AG09319 (cell line): ENCODE results near the gene DGKI.

Experiments
- DNase-seq: peaks from one replicate; pipeline ENCODE4 v3.0.0-alpha.2; 2010; ENCODE audit warnings: low read depth; ENCODE audit errors: extremely low read depth
- TF ChIP-seq, protein P1 (sequence below): IDR thresholded peaks from 2 replicates; pipeline ENCODE4 v1.5.1; 2011; ENCODE audit warnings: low read depth, mild to moderate bottlenecking, inconsistent platforms, low read length, moderate library complexity

The DGKI gene

DNA sequence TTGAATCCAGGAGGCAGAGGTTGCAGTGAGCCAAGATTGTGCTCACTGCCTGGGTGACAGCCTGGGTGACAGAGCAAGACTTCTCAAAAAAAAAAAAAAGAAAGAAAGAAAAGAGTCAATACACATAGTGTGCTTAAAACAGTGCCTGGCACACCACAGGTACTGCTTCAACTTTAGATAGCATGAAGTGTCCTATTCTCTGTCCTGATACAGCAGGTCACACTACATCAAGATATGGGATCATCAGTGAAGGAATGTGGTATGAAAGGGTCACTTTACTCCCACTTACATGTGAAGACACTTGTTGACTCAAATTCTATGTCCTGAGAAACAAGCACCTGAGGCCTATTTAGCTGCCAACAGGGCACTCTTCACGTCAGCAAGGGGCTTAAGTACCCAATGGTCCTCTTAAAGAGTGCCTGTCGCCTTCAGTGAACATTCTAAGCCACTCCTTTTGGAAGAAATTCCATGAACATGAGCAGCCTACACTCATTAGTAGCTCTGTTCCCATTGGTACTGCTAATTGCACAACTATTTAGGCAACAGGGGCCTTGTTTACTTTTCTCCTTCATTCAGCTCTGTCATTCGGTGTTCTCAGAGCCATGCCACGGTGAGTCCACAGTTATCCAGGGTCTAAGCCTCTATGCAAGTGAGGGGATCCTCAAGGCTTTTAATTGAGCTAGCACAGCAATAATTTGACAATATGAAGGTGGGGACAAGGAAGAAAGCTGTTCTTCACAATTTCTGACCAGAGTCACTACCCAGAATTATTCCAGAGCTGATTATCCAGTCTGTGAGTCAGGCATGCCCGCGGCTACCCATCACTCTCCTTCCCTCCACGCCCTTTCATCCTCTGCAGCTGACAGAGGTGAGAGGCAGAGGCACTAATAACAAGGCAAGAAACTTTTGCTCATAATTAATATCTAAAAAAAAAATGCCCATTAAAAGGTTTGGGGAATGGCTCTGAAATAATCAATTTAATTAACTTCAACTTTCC is 446.6 kb downstream of the DGKI start:
- no peak for DNase-seq
- TF ChIP-seq, protein P1, sequence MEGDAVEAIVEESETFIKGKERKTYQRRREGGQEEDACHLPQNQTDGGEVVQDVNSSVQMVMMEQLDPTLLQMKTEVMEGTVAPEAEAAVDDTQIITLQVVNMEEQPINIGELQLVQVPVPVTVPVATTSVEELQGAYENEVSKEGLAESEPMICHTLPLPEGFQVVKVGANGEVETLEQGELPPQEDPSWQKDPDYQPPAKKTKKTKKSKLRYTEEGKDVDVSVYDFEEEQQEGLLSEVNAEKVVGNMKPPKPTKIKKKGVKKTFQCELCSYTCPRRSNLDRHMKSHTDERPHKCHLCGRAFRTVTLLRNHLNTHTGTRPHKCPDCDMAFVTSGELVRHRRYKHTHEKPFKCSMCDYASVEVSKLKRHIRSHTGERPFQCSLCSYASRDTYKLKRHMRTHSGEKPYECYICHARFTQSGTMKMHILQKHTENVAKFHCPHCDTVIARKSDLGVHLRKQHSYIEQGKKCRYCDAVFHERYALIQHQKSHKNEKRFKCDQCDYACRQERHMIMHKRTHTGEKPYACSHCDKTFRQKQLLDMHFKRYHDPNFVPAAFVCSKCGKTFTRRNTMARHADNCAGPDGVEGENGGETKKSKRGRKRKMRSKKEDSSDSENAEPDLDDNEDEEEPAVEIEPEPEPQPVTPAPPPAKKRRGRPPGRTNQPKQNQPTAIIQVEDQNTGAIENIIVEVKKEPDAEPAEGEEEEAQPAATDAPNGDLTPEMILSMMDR, result no peak

DNA sequence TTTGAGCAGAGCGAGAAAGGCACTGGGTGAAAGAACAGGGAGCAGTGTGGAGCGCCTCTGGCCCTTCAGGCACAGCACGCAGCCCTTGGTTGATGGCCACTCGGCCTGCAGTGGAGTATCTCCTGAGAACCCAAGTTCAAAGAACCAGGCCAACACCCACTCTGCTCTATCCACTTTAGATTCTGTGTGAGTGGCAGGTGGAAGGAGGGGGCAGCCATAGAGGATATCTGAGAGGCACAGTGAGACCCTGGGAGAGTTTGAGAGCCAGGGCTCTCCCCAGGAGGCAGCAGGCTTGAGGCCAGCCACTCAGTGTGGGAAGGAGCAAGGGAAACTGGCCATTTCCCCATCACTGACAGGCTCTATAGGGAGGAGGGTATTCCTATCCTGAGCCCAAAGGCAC is 450.7 kb downstream of the DGKI start:
- TF ChIP-seq, protein P1, result no peak
- DNase-seq, result no peak

DNA sequence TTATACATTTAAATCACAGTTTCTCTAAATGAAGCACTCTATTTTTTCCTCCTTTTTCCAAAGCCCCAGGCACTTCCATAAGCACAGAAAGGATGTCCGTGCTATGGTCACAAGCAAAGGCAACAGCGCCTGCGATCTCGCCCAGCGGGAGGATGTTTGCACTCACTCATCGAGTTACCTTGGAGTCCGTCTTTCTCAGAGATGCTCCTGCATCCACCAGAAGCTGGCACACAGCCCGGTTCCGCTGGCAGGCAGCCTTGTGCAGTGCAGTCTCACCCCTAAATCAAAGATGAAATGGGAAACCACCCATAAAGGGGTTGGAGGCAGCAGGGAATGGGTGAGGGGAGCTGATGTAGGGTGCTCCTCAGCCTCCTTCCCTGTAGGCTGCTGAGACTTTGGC is 451.4 kb downstream of the DGKI start:
- TF ChIP-seq, protein P1, result no peak
- no peak for DNase-seq

- DNase-seq, result no peak
- TF ChIP-seq, protein P1, result no peak
Measured at GRCh38 chr7:137393570-137393969, 453.2 kb downstream of the DGKI start.

DNA sequence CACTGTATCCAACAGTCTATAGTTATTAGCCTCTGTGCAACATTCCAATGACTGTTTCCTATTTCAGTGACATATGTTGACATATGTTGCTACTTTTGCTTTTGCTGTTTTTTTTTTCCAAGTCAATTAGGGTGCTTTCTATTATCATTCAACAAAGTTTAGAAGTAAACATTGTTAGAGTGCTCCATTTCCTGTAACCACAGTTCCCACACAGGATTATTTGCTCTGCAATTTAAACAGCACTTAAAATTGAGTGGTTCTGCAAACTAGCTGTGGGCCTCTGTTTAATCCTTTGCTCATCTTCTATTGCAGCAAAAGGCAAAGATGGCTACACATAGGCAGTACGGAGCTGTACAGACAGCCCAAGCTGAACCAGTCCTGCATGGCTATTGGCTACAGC is 456.7 kb downstream of the DGKI start:
- DNase-seq, result no peak
- TF ChIP-seq, protein P1, result no peak

DNA sequence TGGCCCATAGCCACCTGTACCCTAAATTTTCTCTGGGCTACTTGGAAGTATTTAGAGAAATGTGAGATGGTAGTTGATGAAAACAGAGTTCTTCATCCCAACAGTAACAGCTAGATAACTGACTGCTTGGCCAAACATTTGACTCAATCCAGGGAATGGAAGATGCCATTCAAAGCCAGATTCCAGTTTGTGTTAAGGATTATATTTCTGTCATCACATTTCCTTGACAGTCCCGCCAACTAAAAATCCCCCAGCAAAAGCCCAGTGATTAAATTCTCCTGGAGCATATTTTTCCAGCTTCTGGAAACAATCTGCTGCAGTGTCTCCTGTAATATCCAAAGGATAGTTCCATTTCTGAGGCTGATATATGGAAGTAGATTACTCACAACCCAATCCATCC is 457.9 kb downstream of the DGKI start:
- DNase-seq, result no peak
- TF ChIP-seq, protein P1, result no peak

GRCh38 chr7:137386966-137387365 is 459.8 kb downstream of the DGKI start:
- TF ChIP-seq, protein P1, result no peak
- no peak for DNase-seq
